GM12872 (cell line): ENCODE measurements around the gene NTM.

Experiments used
- TF ChIP-seq, protein P1 (sequence below): IDR thresholded peaks from 3 replicates; pipeline ENCODE4 v1.5.1; 2011; ENCODE audit warnings: low read depth, mild to moderate bottlenecking, low read length, moderate library complexity; ENCODE audit not compliant: insufficient read depth

The NTM gene

DNA sequence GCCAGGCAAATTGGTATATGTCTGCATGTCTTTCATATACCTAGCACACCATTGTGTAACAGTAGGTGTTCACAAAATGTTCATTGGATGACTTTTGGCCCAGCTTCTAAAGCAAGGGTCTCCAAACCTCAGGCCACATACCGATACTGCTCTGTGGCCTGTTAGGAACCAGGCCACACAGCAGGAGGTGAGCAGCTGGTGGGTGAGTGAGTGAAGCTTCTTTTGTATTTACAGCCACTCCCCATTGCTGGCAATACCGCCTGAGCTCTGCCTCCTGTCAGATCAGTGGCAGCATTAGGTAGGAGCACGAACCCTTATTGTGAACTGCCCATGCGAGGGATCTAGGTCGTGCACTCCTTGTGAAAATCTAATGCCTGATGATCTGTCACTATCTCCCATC lies 836.6 kb downstream of the NTM start:
- TF ChIP-seq, protein P1, sequence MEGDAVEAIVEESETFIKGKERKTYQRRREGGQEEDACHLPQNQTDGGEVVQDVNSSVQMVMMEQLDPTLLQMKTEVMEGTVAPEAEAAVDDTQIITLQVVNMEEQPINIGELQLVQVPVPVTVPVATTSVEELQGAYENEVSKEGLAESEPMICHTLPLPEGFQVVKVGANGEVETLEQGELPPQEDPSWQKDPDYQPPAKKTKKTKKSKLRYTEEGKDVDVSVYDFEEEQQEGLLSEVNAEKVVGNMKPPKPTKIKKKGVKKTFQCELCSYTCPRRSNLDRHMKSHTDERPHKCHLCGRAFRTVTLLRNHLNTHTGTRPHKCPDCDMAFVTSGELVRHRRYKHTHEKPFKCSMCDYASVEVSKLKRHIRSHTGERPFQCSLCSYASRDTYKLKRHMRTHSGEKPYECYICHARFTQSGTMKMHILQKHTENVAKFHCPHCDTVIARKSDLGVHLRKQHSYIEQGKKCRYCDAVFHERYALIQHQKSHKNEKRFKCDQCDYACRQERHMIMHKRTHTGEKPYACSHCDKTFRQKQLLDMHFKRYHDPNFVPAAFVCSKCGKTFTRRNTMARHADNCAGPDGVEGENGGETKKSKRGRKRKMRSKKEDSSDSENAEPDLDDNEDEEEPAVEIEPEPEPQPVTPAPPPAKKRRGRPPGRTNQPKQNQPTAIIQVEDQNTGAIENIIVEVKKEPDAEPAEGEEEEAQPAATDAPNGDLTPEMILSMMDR = no peak

DNA sequence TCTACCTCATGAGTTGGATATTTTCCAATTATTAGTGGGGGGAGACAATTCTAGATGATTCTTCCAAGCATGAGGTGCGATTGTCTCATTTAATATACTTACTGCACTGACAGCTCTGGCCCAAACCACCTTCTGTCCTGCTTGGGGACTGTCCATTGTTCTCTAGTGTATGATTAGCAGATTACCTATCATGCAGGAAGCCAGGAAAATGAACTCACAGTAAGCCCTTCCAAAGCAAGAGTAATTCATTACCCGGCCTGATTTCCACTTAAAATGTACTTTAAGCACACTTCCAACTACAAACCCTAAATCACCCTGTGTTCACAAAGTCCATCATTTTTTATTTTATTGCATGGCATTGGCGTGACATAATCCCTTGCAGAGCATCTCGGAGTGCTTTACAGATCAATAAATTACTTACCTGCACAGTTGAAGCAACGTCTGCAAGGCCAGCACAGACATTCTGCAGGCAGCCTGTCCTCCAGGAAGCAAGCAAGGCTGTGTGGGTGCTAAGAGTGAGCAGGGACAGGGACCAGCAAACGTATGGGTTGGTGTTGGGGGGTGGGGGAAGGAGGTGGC lies 838.2 kb downstream of the NTM start:
- TF ChIP-seq, protein P1 = no peak

DNA sequence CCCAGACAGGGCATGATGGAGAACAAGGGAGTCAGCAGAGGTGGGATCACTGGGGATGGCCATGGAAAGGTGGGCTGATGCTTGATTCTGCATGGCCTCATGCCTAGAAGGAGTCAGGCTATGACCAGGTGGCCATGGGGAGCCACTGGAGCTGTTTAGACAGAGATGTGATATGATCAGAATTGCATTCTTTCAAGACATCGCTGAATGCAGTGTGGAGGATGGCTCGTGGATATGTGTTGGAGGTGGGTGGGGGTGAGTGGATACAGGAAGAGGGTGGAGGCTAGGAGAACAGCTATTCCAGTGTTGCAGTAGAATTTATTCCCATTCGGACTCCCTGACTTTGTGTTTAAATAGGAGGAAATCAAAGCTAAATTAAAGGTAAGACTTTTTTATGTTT lies 841.1 kb downstream of the NTM start:
- TF ChIP-seq, protein P1 = no peak

DNA sequence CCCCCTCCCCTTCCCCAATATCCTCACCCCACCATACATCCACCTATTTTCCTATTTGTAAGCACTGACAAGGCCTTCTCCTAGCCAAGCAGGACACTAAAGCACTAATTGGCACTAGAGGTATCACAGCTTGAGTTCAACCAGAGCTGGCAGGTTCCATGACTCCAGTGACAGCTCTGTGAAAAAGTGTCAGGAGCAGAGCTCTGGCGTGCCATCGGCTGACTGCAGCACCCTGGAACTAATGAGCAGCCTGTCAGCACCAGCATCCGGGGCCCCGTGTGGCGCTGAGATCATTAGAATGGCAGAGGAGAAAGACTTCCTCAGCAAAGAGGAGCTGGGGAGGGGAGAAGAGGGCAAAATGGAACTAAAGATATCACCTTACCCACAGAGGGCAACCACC lies 847.4 kb downstream of the NTM start:
- TF ChIP-seq, protein P1 = no peak

DNA sequence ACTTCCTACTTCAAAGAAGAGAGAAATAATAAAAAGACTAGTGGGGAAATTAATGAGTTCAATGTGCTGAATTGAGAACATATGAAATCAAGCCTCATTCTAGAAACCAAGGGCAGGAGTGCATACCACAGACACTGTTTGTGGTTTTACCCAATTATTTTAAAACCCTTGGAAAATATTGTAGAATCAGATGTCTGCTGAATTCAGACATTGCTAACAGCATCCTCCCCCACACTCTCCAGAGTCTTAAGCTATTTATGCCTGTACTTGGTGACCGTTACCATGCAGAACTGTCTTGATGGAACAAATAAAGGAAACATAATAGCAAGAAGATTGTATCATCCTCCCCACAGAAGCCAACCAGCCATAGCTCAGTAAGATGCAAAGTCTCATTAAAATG lies 850.1 kb downstream of the NTM start:
- TF ChIP-seq, protein P1 = no peak

DNA sequence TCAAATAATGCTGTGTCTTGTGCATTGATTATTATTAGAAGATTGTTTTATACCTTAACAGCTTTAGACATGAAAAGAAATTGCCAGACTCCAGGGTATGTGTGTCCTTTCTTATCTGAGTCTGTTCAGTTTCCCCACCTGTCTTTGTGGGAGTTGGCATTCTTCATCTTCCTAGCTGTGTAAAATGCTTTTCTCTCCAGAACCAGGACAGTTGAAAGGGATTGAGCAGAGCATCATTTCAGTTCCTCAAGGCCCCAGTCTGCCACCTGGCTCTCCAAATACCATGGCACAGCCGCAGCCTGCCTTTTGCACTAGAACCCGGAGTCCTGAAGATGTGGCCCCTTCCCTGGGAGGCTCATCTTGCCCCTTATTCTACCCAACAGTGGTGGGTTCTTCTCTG lies 851.9 kb downstream of the NTM start:
- TF ChIP-seq, protein P1 = no peak

DNA sequence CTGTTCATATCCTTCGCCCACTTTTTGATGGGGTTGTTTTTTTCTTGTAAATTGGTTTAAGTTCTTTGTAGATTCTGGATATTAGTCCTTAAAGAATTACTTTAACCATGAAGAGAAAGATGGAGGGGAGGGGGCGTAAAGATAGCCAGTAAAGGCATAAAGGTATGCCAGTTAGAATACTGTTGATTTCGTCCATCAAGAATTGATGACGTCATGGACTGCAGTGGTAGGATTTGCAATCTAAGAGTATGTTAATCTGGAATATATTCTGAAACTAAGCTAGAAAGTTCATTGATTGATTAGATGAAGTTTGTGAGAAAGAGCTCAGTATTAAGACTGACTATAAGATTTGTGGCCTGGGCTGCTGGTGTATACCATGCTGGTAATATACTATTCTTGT lies 856.1 kb downstream of the NTM start:
- TF ChIP-seq, protein P1 = no peak
